ENCODE results near the gene KBTBD13.
A peak's percentile ranks its signal among the peaks of the same experiment; 100 is the strongest.

The KBTBD13 gene

DNA sequence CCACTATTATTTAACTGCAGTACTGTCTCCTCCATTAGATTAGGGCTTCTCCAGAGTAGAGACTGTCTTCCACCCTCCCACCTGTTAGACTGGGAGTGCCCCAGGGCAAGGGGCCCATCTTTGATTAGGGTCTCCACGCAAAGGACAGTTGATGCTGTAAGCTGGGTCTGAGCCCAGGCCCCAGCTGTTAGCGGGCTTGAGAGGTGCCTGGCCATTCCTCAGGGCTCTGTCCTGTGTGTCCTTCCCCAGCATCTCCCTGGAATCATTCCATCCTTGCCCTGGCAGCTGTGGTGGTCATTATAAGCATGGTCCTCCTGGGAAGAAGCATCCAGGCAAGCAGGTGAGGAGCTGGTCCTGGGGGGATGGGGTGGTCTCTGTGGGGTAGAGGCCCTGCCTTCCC is 25.3 kb upstream of the KBTBD13 start:
- DNase-seq (ENCODE audit: insufficient read length, low spot score) (no peak), FAIRE-seq (no peak)
- TF ChIP-seq, protein P1, sequence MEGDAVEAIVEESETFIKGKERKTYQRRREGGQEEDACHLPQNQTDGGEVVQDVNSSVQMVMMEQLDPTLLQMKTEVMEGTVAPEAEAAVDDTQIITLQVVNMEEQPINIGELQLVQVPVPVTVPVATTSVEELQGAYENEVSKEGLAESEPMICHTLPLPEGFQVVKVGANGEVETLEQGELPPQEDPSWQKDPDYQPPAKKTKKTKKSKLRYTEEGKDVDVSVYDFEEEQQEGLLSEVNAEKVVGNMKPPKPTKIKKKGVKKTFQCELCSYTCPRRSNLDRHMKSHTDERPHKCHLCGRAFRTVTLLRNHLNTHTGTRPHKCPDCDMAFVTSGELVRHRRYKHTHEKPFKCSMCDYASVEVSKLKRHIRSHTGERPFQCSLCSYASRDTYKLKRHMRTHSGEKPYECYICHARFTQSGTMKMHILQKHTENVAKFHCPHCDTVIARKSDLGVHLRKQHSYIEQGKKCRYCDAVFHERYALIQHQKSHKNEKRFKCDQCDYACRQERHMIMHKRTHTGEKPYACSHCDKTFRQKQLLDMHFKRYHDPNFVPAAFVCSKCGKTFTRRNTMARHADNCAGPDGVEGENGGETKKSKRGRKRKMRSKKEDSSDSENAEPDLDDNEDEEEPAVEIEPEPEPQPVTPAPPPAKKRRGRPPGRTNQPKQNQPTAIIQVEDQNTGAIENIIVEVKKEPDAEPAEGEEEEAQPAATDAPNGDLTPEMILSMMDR (IDR thresholded peaks at IDR 0.05; ENCODE audit: insufficient read depth, missing control alignments), result no peak

DNA sequence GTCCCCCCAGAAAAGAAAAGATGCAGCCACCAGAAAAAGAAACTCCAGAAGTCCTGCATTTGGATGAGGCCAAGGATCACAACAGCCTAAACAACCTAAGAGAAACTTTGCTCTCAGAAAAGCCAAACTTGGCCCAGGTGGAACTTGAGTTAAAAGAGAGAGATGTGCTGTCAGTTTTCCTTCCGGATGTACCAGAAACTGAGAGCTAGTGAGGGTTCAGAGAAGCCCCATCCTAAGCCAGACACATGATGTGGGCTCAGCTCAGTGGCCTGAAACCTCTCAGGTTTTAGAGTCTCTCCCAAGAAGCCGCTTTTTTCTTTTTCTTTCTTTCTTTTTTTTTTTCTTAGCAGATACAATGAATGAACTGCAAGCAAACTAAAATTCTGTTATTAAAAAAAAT is 23.6 kb upstream of the KBTBD13 start:
- FAIRE-seq (no peak), DNase-seq (ENCODE audit: insufficient read length, low spot score) (no peak)
- TF ChIP-seq, protein P1 (IDR thresholded peaks at IDR 0.05; ENCODE audit: insufficient read depth, missing control alignments), result no peak

DNA sequence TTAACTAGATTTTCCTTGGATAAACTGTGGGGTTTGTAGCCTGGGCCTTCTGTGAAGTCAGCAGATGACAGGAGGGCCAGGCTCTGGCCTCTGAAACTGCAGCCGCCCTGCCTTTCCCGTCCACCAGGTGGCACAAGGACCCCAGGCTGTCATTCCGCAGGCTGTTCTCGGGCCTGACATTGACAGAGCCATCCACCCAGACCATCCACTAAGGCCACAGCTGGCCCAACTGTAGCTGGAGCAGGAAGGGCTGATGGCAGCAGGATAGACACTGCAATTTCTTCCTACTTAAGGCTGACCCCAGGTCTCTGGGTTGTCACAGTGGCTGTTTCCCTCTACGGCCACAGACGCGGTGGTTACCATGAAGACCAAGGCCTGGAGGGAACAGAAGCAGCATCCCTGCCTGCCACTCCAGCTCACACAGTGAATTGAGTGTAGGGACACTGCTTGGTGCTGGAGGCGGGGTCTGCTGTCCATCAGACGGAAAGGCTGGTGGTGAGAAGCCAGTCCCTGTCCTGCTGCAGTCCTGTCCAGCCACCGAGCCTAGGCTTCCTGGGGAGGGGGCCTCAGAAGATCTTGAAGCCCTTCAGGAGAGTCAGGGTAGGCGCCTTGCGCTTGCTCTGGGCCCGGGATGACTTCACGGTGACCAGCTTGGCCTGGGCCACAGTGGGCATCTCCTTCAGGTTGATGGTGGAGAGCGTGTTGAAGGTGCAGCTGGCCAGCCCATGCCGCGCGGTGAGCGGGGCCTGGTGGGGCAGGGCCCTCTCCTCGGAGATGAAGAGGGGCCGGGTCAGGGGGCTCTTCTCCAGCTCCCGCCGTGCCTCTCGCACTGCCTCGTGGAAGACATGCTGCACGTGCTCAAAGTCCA is 22.0 kb upstream of the KBTBD13 start:
- TF ChIP-seq, protein P1 (IDR thresholded peaks at IDR 0.05; ENCODE audit: insufficient read depth, missing control alignments), result peak; percentile 93
- no peak for FAIRE-seq

DNA sequence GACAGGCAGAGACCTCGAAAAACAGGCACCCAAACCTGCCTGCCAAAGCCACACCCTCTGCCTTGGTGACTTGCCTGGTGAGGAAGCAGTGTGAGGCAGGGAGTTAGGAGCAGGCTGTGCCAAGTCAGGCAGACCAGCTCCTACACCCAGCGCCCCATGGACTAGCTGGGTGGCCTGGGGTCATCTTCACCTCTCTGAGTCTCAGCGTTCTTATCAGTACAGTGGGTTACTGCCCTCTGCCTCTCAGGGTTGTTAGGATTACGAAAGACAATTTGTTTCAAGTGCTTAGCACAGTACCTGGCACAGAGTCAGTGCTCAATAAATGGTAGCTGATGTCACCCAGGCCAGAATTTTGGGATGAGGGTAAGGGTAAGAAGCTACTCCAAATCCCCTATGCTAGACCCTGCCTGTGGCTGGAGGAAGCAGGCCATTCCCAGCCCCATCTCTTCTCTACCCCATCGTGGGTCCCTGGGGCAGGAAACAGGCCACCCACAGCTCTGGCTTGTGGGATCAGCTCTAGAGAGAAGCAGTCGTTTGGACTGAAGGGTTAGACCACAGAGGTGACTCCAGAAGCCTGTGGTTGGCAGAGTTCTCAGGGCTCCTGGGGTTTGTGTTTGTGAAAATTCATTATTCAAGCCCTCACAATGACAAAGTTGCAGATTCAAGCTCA is 21.2 kb upstream of the KBTBD13 start:
- TF ChIP-seq, protein P1 (IDR thresholded peaks at IDR 0.05; ENCODE audit: insufficient read depth, missing control alignments), result no peak
- no peak for DNase-seq (ENCODE audit: insufficient read length, low spot score)
- no peak for FAIRE-seq

More for the DNA sequence above, 22.0 kb upstream of the KBTBD13 start:
- peak; percentile 87 for DNase-seq (ENCODE audit: insufficient read length, low spot score)

DNA sequence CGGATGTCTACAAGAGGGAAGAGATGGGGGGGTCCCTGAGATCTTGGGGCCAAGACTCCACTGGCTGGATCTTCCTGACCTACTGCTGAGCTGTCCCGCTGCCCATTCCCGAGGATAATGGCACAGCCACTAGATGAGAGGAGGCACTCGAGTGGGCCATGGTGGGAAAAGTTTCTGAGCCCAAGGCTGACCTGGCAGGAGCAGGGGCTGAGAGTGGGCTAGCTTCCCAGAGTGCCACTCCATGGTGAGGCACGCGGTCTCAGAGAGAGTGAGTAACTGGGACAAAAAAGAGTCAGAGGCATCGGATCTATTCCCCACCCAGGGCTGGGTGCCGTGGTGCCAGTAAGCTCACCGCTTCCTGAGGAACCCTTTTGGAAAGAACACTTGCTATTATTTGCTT is 20.4 kb upstream of the KBTBD13 start:
- FAIRE-seq (no peak), DNase-seq (ENCODE audit: insufficient read length, low spot score) (no peak)
- TF ChIP-seq, protein P1 (IDR thresholded peaks at IDR 0.05; ENCODE audit: insufficient read depth, missing control alignments), result no peak

DNA sequence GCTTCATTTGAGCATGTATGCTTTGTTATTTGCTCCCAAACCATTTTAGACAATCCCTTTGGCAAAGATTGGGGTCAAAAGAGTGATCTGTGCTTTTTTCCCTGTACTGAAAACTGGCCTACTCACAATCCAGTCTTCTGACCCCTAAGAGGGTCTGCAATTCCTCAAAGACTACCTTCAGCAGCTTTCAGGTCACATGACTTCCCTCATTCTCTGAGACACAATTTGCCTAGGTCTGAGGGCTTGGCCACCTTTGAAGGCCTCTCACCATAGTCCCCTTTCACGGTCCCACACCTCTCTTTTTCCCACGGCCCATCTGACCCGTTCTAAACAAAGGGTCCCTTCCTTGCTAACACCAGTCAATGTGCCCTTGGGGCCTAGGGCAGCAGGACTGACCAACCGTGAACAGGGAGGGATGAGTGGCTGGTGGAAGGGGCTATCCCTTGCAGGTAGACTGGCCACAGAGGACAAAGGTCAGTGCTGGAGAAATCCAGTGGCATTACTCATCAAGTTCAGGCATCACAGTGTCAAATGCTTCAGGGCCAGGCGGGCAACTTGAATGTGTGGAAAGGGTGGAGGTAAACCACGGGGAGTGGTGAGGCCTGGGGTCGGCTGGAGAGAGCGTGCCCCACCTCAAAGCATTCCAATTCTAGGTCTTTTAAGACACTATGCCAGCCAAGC is 19.5 kb upstream of the KBTBD13 start:
- no peak for FAIRE-seq
- TF ChIP-seq, protein P1 (IDR thresholded peaks at IDR 0.05; ENCODE audit: insufficient read depth, missing control alignments), result no peak
- DNase-seq (ENCODE audit: insufficient read length, low spot score), result no peak

All from D721Med (cell line).